ENCODE measurements around the gene CDK9. TPM values are rescaled to one million over a fixed set of nuclear protein-coding genes. Genes with fewer than 3 reads are reported as not detected.

The CDK9 gene
- total RNA-seq = 28.4 and 29.5 TPM in 2 replicates

DNA sequence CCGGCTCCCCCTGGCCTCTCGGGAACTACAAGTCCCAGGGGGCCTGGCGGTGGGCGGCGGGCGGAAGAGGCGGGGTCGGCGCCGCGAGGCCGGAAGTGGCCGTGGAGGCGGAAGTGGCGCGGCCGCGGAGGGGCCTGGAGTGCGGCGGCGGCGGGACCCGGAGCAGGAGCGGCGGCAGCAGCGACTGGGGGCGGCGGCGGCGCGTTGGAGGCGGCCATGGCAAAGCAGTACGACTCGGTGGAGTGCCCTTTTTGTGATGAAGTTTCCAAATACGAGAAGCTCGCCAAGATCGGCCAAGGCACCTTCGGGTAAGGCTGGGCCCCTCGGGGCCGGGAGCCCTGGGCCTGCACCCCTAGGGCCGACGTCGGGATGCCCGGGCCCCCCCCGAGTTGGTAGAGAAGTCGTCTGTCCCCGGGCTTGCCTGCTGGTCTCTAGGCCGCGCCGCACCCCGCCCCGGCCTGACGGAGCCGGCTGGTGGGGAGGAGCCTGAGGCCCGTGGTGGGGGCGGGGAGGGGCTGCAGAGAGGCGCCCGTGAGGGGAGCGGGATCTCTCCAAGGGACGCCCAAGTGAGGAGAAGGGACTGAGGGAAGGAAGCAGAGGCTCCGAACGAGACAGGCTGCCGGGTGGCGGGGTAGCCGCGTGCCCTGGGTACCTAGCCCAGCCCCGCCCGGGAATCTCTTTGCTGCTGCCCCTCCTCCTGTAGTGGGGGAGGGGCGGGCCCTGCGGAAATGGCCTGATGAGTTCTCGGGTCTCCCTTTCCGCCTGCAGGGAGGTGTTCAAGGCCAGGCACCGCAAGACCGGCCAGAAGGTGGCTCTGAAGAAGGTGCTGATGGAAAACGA is at the start of gene CDK9:
Gene CDK9 (plus strand): TSS at position 102 of the 840 bp plus-strand sequence. CDS start 115 bp downstream, at position 217.
- no peak for DNase-seq (ENCODE audit: low read depth)
- peak within 1 kb of the TSS; percentile 95 for H3K4me3 ChIP-seq (ENCODE audit: low read depth, low read length)
- TF ChIP-seq CTCF (conservative IDR thresholded peaks at IDR 0.05; ENCODE audit: low read depth, low read length) = no peak

DNA sequence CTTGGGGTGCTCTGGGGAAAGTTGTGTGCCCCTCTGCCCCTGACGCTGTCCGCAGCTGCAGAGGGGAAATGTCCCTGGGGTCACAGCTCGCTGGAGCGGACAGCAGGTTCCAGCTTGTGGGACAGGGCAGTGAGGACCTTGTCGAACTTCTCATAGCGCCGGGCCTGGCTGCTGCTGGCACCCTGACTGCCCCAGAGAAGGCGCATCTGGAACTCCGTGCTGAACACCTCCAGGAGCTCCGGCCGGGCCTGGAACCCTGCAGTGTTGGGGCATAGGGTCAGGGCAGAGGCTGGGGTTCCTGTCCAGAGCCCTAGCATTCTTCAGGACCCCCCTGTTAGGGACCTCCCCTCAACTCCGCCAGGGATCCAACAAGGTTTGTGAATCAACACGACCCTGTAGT is 47.2 kb upstream of the CDK9 start:
- H3K4me3 ChIP-seq (ENCODE audit: low read depth, low read length) = no peak overlapping the region
- no peak for TF ChIP-seq CTCF (conservative IDR thresholded peaks at IDR 0.05; ENCODE audit: low read depth, low read length)
- no peak for DNase-seq (ENCODE audit: low read depth)

DNA sequence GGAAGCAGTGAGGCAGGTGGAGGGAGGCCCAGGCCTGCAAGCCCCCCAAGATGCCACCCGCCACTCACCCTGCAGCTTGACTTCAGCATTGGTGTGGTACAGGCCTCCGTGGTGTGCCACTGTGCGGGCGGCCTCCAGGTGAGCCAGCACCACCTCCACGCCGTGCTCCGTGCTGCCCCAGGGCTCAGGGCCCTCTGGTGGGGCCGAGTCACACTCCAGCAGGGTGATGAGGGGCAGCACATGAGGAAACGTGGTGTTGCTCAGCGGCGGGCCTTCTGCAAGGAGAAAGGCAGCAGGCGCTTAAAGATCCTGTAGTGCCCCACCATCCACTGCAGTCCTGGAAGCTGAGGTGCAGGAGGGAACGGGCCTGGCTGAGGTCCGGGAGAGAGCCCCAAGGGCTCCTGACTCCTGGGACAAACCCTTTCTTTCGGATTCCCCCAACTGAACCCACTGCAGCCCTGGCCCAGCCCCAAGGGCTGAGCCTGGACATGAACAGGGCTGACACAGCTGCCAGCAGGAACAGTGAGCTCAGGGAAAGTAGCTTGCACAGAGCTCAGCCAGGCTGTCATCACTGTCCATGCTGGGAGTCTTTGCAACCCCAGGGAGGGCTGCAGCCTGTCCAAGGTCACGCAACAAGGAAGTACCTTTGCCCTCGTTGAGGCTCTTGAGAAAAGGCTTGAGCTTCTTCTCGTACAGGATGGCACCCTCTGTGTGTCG is 46.1 kb upstream of the CDK9 start:
- TF ChIP-seq CTCF (conservative IDR thresholded peaks at IDR 0.05; ENCODE audit: low read depth, low read length) = no peak
- no peak overlapping the region for H3K4me3 ChIP-seq (ENCODE audit: low read depth, low read length)
- DNase-seq (ENCODE audit: low read depth) = no peak

- DNase-seq (ENCODE audit: low read depth) = no peak
- no peak for TF ChIP-seq CTCF (conservative IDR thresholded peaks at IDR 0.05; ENCODE audit: low read depth, low read length)
- H3K4me3 ChIP-seq (ENCODE audit: low read depth, low read length) = peak overlapping the region; percentile 37
Measured at GRCh38 chr9:127741831-127742434, 43.9 kb upstream of the CDK9 start.

DNA sequence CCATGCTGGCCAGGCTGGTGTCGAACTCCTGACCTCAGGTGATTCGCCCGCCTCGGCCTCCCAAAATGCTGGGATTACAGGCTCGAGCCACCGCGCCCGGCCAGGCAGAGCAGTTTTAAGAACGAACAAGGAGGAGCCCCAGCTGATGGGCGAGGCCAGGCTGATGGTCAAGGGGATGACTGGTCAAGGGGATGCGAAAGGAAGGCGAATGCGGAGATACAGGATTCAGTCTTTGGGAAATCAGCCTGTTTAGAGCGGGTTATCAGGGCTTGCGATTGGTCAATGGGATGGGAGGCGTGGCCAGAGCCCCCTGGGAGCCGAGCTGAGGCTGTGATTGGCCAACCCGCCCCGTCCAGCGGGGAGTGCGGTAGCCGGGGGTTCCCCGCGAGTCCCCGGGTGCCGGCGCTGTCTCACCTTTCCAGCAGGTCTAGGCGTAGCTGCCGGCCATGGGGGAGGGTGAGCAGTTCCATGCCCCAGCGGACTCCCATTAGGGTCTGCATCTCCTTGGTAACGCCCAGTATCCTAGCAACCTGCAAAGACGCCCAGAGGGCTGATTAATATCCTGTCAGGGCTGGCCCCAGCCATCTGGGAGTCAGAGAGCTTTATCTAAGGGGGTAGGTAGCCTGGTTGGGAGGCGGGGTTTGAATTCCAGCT is 43.3 kb upstream of the CDK9 start:
- peak overlapping the region; percentile 37 for H3K4me3 ChIP-seq (ENCODE audit: low read depth, low read length)
- TF ChIP-seq CTCF (conservative IDR thresholded peaks at IDR 0.05; ENCODE audit: low read depth, low read length) = no peak
- no peak for DNase-seq (ENCODE audit: low read depth)

DNA sequence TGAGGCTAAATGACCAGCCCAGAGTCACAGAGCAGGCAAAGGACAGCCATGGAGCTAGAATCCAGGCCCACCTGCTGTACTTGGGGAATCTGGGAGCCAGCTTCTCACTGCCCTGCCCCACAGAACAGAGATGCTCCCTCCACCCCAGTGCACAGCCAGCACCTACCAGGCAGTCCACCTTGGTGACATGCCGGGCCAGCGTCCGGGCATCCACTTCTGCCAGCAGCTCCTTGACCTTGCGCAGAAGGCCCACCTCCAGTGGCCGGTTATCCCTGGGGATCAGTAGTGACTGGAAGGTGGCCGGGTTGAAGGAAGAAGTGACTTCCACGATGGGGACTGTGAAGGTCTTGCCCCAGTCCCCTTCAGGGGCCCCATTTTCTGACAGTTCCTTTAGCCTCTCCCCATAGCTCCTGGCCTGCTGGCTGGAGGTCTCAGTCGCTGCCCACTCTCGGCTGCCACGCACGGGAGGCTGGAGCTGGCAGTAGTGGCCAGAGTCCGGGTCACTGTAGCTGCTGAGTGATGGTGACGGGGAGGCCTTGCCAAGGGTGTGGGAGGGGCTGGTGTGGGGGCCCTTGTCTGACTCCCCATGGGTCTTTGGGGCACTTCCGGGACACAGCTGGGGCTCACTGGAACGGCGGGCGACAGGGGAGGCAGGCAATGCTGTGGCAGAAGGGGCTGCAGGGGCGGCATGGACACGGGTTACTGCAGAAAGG is 41.3 kb upstream of the CDK9 start:
- no peak overlapping the region for H3K4me3 ChIP-seq (ENCODE audit: low read depth, low read length)
- no peak for DNase-seq (ENCODE audit: low read depth)
- TF ChIP-seq CTCF (conservative IDR thresholded peaks at IDR 0.05; ENCODE audit: low read depth, low read length) = no peak

Data from epithelial cell of proximal tubule (primary cell).